ENCODE measurements around the gene MARCHF4.
"Not testable (repeated sequence)": the region's sequence is repeated elsewhere in the genome, so short reads cannot be mapped to it uniquely, and the experiment has no call there.

The MARCHF4 gene

GRCh38 chr2:216392018-216392562 lies 19.8 kb upstream of the MARCHF4 start:
- no peak for DNase-seq (ENCODE audit: low read depth)
- TF ChIP-seq CTCF (conservative IDR thresholded peaks at IDR 0.05; ENCODE audit: control insufficient read depth, insufficient read depth, low read depth, low read length): no peak

GRCh38 chr2:216391401-216391800 lies 19.1 kb upstream of the MARCHF4 start:
- H3K4me3 ChIP-seq (ENCODE audit: control insufficient read depth, low read depth, low read length): no peak overlapping the region
- TF ChIP-seq CTCF (conservative IDR thresholded peaks at IDR 0.05; ENCODE audit: control insufficient read depth, insufficient read depth, low read depth, low read length): no peak
- DNase-seq (ENCODE audit: low read depth): no peak

More at GRCh38 chr2:216392018-216392562, 19.8 kb upstream of the MARCHF4 start:
- no peak overlapping the region for H3K4me3 ChIP-seq (ENCODE audit: control insufficient read depth, low read depth, low read length)

- H3K4me3 ChIP-seq (ENCODE audit: control insufficient read depth, low read depth, low read length): no peak overlapping the region
- DNase-seq (ENCODE audit: low read depth): peak; percentile 16
- no peak for TF ChIP-seq CTCF (conservative IDR thresholded peaks at IDR 0.05; ENCODE audit: control insufficient read depth, insufficient read depth, low read depth, low read length)
Observed at GRCh38 chr2:216389570-216389969, 17.3 kb upstream of the MARCHF4 start.

GRCh38 chr2:216388046-216388884 lies 16.0 kb upstream of the MARCHF4 start:
- DNase-seq (ENCODE audit: low read depth): no peak
- TF ChIP-seq CTCF (conservative IDR thresholded peaks at IDR 0.05; ENCODE audit: control insufficient read depth, insufficient read depth, low read depth, low read length): no peak

GRCh38 chr2:216387262-216387661 lies 15.0 kb upstream of the MARCHF4 start:
- H3K4me3 ChIP-seq (ENCODE audit: control insufficient read depth, low read depth, low read length): no peak overlapping the region
- DNase-seq (ENCODE audit: low read depth): no peak
- TF ChIP-seq CTCF (conservative IDR thresholded peaks at IDR 0.05; ENCODE audit: control insufficient read depth, insufficient read depth, low read depth, low read length): no peak

More at GRCh38 chr2:216388046-216388884, 16.0 kb upstream of the MARCHF4 start:
- no peak overlapping the region for H3K4me3 ChIP-seq (ENCODE audit: control insufficient read depth, low read depth, low read length)

- no peak overlapping the region for H3K4me3 ChIP-seq (ENCODE audit: control insufficient read depth, low read depth, low read length)
- peak; percentile 4 for DNase-seq (ENCODE audit: low read depth)
- no peak for TF ChIP-seq CTCF (conservative IDR thresholded peaks at IDR 0.05; ENCODE audit: control insufficient read depth, insufficient read depth, low read depth, low read length)
Observed at GRCh38 chr2:216385478-216385877, 13.2 kb upstream of the MARCHF4 start.

- not testable (repeated sequence) for DNase-seq (ENCODE audit: low read depth); H3K4me3 ChIP-seq (ENCODE audit: control insufficient read depth, low read depth, low read length)
Observed at GRCh38 chr2:216384409-216384808, 12.1 kb upstream of the MARCHF4 start.

All from fibroblast of mammary gland (primary cell).